ENCODE measurements around the gene L3MBTL2.
A peak's percentile ranks its signal among the peaks of the same experiment; 100 is the strongest.

L3MBTL2 gene

DNA sequence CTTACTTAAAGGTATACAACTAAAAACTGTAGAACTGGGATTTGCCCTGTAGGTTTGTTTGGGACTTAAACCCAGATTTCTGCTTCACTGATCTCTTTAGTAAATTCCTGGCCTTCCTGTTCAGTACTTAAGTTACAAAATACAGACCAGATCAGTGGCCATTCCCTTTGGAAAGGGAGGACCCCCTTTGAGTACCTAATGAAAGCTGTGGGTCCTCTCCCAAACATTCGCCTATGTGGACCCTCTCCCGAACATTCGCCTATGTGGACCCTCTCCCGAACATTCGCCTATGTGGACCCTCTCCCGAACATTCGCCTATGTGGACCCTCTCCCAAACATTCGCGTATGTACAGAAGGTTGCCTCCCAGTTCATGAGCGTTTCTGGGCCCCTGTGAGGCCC, 10.3 kb downstream of the L3MBTL2 start:
- DNase-seq (no peak), ATAC-seq (no peak)

DNA sequence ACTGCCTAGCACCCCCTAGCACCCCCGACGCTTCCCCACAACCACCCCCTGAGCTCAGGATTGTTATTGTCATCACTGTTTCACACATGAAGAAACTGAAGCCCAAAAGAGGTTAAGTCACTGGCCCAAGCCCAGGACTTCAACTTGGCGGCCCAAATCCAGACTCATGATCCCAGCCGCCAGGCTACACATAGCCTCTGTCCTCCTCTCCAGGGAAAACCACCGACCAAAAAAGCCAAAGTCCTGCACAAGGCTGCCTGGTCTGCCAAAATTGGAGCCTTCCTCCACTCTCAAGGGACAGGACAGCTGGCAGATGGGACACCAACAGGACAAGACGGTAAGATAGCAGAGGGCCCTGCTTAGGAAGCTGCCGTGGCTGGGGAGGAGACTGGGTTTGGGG, 10.8 kb downstream of the L3MBTL2 start:
- ATAC-seq (no peak), DNase-seq (no peak)

DNA sequence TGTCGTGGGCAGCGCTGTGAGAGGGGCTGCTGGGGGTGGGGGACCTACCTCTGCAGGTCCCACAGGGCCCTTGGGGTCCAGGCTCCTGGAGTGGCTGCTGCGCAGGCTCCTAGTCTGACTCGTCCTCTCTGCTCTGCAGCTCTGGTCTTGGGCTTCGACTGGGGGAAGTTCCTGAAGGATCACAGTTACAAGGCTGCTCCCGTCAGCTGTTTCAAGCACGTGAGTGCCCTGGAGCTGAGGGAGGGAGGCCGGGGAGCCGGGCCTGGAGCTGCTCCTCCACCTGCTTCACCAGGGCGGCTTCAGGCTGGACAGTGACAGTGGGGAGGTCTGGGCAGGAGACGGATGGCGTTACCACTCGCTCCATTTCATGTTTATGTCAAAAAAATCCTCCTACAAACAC, 11.9 kb downstream of the L3MBTL2 start:
- DNase-seq (no peak), ATAC-seq (no peak)

DNA sequence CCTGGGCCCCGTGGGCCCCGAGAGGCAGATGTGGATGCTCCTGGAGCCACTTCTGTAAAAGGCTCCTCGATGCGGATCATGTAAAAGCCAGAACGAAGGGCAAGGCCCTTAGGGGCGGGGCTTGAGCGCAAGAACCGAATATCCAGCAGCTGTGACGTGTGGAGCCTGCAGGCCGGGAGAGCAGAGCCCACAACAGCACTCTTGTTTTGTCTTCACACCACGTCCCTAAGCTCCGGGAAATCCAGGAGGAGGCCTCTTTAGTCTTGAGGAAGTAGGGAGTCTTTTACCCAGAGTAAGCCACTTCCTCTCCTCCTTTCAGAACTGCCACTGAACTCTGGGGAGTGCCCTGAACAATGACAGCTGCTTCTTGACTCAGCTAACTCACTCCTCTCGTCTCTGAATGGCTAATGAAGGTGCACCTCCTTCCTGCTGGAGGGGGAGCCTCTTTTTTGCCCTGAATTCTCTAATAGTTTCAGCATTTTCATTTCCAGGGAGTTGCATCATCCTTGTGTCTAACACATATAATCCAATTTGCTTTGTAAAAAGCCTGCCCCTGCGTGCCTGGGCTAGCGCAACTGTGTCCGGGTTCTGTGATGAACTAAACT, 12.5 kb downstream of the L3MBTL2 start:
- peak; percentile 77 for ATAC-seq
- DNase-seq = peak; percentile 44

DNA sequence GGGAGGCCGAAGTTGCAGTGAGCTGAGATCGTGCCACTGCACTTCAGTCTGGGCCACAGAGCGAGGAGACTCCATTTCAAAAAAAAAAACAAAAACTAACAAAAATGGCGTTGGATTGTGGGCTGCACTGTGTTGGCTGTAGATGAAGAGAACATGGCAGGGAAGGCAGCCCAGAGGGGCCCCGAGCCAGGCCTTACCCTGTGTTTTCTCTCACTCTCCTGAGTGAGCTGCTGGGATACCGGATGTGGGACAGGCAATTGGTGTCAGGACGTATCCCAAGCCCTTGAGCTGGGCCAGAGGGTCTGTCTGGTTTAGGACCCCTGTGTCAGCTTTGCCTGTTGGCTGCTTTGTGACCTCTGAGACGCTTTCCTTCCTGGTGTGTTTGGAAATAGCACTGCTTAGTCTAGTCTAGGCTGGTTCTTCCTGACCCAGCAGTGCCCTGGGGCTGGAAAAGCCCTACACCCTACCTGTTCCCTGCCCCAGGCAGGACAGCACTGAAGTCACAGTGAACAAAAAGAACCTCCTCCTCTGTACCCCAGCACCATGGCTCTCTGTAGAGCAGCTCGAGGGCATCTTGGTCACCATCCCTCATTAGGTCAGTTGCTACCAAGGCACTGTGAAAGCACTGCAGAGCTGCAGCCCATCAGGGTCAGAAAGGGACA, 17.9 kb downstream of the L3MBTL2 start:
- DNase-seq (no peak), ATAC-seq (no peak)

DNA sequence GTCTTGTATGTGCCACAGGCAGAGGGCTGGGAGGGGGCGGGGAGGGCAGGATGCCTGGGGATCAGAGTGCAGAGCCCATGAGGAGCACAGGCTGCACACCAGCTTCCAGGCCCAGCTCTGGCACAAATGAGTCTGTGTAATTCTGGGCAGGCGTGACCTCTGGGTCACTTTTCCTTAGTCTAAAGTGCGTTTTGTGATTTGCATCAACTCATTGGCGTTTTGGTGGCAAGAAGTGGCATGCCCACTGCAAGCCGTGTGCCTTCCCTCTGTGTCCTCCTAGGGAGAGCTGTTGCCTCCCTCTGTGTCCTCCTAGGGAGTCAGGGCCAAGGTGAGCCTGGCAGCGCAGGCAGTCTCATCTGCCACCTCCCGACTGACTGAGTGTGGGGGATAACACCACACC, 18.4 kb downstream of the L3MBTL2 start:
- DNase-seq (no peak), ATAC-seq (no peak)

DNA sequence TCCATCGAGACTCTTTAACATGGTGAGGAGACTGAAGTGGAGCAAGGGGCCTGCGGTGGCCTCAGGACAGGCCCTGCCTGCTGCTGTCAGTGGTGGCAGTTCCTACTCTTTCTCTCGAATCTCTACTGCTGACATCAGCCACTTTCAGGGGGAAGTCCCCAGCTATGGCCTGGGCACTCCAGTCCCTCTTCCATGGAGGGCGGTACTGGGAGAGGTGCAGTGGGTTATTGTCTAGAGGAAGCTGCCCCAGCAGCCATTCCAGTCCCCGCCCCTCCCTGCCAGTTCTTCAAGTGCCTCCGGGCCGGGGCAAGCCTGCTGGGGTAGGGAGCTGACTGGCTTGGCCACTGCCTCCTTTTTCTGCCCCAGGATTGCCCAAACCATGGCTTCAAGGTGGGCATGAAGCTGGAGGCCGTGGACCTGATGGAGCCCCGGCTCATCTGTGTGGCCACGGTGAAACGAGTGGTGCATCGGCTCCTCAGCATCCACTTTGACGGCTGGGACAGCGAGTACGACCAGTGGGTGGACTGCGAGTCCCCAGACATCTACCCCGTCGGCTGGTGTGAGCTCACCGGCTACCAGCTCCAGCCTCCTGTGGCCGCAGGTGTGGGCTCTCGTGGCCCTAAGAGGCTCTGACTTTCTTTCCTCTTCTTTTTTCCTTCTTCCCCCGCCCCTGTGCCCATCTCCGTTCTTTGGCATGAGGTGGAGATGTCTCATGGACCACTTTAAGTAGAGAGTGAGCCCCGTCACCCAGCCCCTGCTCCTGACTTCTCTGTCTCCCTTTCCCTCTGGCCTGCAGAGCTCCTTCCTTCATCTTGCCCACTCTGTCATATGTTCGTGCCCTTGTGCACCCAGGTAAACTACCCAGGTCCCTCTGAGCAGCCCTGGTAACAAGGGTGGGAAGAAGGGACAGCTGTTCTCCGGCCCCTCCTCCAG, 21.9 kb downstream of the L3MBTL2 start:
- no peak for DNase-seq
- ATAC-seq = no peak

DNA sequence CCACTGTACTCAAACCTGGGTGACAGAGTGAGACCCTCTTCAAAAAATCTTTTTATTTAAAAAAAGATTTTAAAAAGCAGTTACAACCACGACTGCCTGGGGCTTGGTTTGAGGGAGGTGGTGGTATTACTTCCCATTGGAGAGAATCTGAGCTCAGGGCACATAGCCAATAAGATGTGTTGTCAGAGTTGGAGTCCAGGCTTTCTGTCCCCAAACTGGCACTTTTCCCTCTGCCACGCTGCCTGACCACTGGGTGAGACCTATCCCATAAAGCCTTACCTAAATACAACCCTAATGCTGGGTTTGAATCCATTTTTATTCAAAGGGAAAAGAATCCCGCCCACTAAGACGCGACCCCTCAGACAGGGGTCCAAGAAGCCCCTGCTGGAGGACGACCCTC, 24.1 kb downstream of the L3MBTL2 start:
- no peak for ATAC-seq

DNA sequence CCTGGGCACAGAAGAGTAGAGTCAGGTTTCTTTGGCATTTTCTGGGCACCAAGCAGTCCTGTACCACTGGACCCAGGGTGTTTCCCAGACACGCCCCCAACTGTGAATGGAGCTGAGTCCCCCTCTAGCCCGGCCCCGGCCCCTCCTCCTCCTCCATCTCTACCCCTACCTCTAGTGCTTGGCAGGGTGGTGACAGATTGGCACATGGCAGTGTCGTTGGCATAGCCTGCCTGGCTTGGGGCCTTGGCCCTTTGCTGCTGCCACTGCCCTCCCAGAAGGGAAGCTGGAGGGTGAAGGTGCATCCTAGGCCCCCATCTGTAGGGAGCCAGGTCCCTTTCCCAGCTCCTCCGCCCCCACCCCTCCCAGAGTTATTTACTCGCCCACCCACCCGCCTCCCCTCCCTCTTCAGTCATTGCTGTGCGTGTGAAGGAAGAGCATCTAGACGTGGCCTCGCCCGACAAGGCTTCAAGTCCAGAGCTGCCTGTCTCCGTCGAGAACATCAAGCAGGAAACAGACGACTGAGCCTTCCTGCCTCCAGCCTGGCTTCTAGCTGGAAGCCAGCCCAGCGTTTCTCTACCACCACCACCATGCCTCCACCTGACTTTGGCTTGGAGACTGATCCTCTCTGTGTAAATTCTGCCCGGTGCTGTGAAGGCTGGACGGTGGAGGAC, 24.8 kb downstream of the L3MBTL2 start:
- DNase-seq (no peak), ATAC-seq (no peak)

More for the DNA sequence above, 24.1 kb downstream of the L3MBTL2 start:
- DNase-seq = no peak

DNA sequence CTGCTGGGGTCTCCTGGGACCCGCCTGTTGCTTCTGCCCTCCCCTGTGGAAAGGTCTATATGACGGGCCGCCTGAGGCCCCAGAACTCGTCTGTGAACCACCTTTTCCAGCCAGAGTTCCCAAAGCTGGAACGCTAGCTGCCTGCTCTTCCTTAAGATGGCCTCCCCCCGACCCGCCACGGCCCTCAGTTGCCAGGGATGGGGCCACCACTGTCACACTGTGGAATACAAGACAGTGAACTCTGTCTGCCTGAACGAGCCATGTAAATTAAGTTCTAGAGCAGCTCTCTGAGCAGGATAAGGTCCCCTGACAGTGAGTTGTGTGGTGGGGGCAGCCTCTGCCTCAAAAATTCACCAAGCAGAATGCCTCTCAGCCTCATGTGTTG, 25.3 kb downstream of the L3MBTL2 start:
- ATAC-seq (no peak), DNase-seq (no peak)

DNA sequence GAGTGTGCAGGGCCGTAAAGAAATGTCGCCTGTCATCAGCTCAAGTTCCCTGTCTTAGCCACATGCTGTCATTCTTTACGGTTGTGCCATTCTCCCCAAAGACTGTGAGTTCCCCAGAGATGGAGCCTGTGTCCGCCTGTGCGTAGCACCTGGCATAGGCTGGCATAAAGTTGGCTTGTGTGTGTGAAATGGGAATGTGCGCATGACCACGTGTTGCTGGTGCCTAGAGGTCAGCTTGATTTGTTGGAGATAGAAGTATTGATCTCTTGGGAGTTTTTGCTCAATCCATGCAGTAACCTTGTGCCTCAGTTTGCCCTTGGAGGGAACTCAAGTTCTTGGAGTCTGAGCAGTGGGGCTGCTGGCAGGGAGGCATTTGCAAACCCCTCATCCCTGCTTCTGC, 26.3 kb downstream of the L3MBTL2 start:
- no peak for DNase-seq
- ATAC-seq = no peak

DNA sequence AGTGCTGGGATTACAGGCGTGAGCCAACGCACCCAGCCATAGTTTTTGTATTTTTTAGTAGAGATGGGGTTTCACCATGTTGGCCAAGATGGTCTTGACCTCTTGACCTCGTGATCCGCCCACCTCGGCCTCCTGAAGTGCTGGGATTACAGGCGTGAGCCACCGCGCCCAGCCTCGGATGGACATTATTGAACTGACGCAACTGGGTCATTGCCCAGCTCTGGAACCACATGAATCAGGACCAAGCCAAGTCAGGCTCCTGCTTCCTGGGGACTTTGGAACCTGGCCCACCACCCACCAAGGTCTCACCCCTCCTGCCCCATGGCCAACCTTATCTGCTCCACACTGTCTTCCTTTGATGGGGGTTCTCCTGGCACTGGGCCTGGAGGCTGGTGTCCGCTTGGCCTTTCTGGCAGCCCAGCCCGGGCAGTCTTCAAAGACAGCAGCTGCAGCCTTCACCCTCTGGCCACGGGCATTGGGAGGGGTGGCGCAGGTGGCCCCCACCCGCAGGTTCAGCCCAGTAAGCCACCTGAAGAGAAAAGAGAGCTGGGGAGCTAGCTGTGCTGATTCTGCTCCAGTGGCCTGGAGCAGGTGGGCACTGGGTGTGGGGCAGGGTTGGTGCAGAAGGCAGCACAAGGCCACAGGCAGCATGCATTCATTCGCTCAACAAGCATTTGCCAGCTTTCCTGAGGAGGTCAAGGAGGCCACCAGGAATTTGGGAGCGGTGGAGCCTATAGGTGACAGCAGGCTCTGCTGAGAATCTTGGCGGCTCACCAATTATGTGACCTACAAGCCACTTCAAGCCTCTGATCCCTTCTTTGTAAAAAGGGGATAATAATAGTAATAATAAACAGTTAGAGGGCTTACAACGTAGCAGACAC, 29.9 kb downstream of the L3MBTL2 start:
- ATAC-seq (no peak), DNase-seq (no peak)

DNA sequence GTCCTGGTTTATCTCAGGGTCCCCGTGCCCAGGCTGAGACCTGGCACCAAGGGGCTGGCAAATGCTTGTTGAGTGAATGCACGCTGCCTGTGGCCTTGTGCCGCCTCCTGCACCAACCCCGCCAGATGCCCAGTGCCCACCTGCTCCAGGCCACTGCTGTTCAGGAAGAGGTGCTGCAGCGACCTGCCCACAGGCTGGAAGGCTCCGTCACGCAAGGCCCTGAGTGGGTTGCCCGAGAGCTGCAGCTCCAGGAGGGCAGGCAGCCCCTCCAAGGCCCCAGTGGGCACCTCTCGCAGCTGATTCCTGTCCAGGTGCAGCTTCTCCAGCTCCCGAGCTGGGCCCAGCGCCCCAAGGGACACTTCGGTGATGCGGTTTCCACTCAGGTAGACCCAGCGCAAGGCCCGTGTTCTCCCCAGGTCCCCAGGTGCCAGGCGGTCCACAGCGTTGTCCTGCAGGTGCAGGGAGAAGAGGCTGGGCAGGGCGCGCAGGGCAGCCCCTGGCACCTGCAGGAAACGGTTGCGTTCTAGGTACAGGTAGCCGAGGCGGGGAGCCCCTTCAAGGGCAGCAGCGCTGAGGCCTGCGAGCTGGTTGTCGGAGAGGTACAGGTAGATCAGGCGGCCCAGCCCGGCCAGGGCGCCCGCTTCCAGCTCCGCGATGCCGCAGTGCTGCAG, 32.1 kb downstream of the L3MBTL2 start:
- ATAC-seq (no peak), DNase-seq (no peak)

DNA sequence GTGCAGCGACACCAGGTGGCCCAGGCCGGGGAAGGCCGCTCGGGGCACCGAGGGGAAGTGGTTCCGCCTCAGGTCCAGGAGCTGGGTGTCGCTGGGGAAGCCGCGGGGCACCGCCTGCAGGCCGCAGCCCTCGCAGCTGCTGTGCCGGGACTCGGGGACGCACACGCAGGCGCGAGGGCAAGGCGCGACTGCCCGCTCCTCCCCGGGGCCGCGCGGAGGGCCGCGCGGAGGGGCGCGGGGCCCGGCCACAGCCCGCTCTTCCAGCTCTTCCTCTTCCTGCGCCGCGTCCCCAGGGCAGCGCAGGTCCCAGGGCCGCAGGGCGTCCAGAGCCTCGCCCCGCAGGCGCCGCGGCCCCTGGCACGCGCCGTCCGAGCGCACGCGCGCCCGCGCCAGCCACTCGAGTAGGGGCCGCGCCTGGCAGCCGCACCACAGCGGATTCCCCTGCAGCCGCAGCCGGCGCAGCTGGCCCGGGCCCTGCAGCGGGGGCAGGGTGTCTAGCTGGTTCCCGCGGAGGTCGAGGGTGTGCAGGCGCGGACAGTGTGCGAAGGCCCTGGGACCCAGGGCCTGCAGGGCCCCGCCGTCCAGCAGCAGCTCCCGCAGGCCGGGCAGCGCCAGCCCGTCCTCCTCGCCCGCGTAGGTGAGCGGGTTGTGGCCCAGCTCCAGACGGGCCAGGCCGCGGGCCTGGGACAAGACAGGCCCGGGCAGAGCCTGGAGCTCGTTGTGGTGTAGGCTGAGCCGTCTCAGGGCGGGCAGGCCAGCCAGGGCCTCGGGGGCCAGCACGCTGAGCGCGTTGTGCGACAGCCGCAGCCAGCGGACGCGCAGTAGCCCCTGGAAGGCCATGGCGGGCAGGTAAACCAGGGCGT, 32.8 kb downstream of the L3MBTL2 start:
- peak; percentile 83 for DNase-seq
- ATAC-seq = peak; percentile 79

DNA sequence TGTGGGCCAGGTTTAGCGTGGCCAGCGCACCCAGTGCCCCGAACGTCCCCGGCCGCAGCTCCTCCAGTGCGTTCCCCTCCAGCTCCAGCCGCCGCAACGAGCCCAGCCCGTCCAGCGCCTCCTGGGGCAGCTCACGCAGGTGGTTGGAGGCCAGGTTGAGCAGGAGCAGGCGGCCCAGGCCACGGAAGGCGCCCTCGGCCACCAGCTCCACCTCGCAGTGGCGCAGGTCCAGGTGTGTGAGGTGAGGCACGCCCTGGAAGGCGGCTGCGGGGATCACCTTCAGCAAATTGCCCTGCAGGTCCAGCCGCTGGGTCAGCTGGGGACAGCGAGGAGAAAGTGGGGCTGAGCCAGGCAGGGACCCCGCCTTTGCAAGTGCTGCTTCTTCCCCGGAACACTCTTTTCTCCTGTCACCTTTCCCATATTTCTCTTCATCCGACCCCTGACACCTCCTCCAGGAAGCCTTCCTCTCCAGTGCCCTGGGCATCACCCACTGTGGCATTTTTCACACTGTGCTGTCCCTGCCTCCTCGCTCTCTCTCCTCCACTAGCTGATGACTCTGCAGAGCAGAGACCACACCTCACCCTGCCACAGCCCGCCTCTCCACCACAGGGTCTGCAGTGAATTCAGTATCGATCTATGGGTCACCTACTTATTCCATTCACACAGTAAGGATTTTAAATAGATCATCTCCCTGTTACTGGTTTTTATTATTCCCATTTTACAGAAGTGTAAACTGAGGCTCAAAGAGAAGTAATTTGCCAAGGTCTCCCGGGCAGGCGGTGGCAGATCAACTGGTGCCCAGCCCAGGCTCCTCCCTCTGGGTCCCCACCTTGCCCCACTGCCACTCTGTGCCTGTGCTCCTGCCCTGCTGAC, 33.7 kb downstream of the L3MBTL2 start:
- DNase-seq = no peak

DNA sequence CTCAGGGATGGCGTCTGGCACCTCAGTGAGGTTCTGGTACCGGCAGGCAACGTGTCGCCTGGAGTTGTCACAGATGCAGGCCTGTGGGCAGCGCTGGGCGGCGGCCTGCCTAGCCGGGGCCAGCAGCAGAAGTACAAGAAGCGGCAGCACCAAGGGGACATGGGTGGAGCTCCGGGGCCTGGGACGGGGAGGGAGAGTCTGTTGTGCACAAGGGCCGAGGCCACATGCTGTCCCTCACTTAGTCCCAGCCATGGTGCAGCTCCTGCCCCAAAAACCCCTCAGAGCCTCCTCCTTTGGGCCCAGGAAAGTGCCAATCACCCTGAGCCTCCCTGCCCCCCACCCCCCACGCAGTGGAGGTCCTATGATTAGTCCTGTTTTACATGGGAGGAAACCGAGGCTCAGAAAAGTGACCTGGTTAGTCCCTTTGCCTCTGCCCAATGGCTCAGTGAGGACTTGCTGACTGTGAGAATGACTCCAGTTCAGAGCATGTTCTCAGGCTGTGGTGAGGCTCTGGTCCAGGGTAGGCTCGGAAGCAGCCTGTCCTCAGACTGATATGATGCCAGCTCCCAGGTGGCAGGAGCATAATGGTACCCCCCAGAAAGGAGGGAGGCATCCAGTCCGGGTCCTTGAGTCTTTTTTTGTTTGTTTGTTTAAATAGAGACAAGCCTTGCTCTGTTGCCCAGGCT, 34.5 kb downstream of the L3MBTL2 start:
- ATAC-seq = no peak
- no peak for DNase-seq

More for the DNA sequence above, 33.7 kb downstream of the L3MBTL2 start:
- no peak for ATAC-seq

DNA sequence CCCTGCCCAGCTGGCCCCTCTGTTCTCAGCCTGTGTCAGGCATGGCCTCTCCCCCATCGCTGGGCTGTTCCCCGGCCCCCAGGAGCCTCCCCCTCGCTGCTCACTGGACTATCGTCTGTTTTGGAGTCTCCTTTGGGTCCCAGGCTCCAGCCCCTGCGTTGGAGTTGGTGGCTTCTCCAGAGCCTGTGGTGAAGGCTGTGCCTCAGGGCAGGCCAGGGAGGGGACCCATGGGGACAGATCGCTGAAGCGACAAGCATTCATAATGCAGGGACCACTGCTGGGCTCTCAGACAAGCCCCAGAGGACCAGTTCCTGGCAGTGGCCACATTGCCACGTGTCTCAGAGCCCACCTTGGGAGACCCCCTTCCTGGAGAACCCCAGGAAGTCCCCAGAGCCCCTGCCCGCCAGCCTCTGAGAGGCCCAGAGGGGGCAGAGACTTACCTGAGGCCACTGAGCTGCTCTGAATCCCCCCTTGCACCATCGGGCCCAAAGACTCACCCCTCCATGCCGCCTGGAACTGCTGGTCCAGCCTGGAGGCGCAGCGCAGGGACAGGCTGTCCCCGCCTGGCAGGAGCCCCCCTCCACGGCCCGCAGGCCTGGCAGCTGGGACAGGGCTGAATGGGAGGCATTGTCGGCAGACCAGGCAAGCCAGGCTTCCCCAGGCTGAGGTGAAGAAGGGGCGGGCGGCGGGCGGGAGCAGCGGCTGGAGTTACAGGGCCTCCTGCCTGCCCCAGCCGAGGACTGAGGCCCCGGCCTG, 35.4 kb downstream of the L3MBTL2 start, which contains the start of gene CHADL:
CHADL (minus strand) TSS at position 555 of the 756 bp plus-strand sequence; CDS start at position 505, 50 bp downstream.
- ATAC-seq (no peak), DNase-seq (no peak)

Measured in stimulated activated naive CD8-positive, alpha-beta T cell treated with anti-CD3 and anti-CD28 coated beads, Interleukin-15, Interleukin-2, amounts not matched to agents 100 U/mL and 50 U/mL, for 24 hours (primary cell).